Left cardiac atrium (tissue), 2 donors: ENCODE results near the gene CMIP. TPM values are rescaled to one million over a fixed set of nuclear protein-coding genes. Genes with fewer than 3 reads are reported as not detected.

Experiments used
- microRNA-seq, 2 donors: library from miRNA; unstranded; fragments of <30 nt; microRNA quantifications; one replicate each; pipeline ENCODE4 v1.2.0, GENCODE V29; 2020
- total RNA-seq, 2 donors: library from RNA; stranded (reverse); fragmentation: NEBNext Ultra II Directional; extraction: Animal tissue kit (Norgen Biotek cat#: 25700); gene quantifications; one replicate each; pipeline ENCODE4 v1.2.1, GENCODE V29; 2021
- donor health status: DM: no; HTN: yes; CAD: no; lungs with severe emphysema.
- donor health status: DM: yes; HTN: yes; CAD: no.

CMIP gene
- total RNA-seq, 2 donors from 2014 or later: 18.1 to 34.9 TPM

Small RNA genes lying within 50 kb of the gene (microRNA-seq; reads per million reads assigned to microRNA genes)
- gene MIR6504: 0 to 0.27 reads per million in 2 donors
- 0.40 to 1.9 reads per million in 2 donors for gene MIR7854

Other genes starting within 250 kb of the CMIP start
- gene BCO1, start 206.1 kb upstream of the CMIP start, total RNA-seq: under 1 TPM; 0.13 to 0.18 TPM
- 10 to 100 TPM; 10.6 to 13.1 TPM for gene GAN, start 129.8 kb upstream of the CMIP start, total RNA-seq